Upper lobe of right lung (tissue), 1 donor: ENCODE measurements around the gene UBD. TPM values are rescaled to one million over a fixed set of nuclear protein-coding genes. Genes with fewer than 3 reads are reported as not detected.

ENCODE experiments used
- ATAC-seq: fragments of 200-7000 bp; cut with Tn5 transposase; one replicate; pipeline ENCODE4 v1.9.1; 2020; ENCODE audit warnings: mild to moderate bottlenecking, moderate library complexity
- DNase-seq: peaks from one replicate; pipeline ENCODE4 v3.0.0-alpha.2; 2020
- H3K27ac ChIP-seq: fragments of 200-600 bp; one replicate; pipeline ENCODE4 v1.8.0; 2022
- H3K27me3 ChIP-seq: fragments of 200-600 bp; one replicate; pipeline ENCODE4 v1.8.0; 2022; ENCODE audit warnings: mild to moderate bottlenecking
- H3K36me3 ChIP-seq: fragments of 200-600 bp; one replicate; pipeline ENCODE4 v1.8.0; 2022
- H3K4me1 ChIP-seq: fragments of 200-600 bp; one replicate; pipeline ENCODE4 v1.8.0; 2022
- H3K4me3 ChIP-seq: fragments of 200-600 bp; one replicate; pipeline ENCODE4 v1.8.0; 2022; ENCODE audit warnings: mild to moderate bottlenecking
- H3K9me3 ChIP-seq: fragments of 200-600 bp; one replicate; pipeline ENCODE4 v1.8.0; 2022
- intact Hi-C: fragments of 100-400 bp; cut with DNase I; formaldehyde crosslinking; loops from one replicate; pipeline ENCODE4 v1.11.0; 2022
- total RNA-seq: library from RNA; stranded (reverse); fragmentation: NEBNext Ultra II Directional; extraction: Animal tissue kit (Norgen Biotek cat#: 25700); gene quantifications from one replicate; pipeline ENCODE4 v1.2.1, GENCODE V29; 2021
- TF ChIP-seq, protein P1 (sequence below): fragments of 200-600 bp; IDR thresholded peaks from one replicate; pipeline ENCODE4 v1.8.0; 2022; ENCODE audit warnings: antibody characterized with exemption
- donor health status: DM: no; HTN: yes; CAD: no; lungs with severe emphysema.

Gene UBD
- total RNA-seq, 1 donor from 2014 or later: 1.1 TPM

DNA sequence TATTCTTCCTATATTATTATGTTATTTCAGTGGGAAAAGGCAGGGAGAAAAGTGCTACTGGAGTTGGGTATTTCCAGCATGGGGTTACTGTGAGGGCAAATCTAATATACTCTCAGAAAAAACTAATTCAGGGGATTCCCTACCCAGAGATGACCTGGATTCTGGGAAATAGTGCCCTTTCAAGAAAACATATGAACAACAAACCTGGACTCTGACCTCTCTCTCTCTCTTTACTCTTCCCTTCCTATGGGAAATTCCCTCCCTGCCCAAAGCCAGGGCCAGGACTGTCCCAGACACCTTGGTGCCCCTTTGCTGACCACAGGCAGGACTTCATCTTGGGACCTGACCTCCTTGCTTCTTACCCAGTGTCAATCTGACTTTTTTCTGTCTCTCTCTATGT lies 1.6 kb upstream of the UBD start:
- H3K27me3 ChIP-seq: peaks cover 15% of the 10 kb centered on the region
- H3K36me3 ChIP-seq: no peaks in the 10 kb centered on the region
- H3K4me3 ChIP-seq: no peak overlapping the region
- H3K4me1 ChIP-seq: no peaks in the 10 kb centered on the region
- intact Hi-C loops: no loop called here
- H3K27ac ChIP-seq: no peak overlapping the region
- no peaks in the 10 kb centered on the region for H3K9me3 ChIP-seq
- ATAC-seq (no peak), DNase-seq (no peak)
- TF ChIP-seq, protein P1, sequence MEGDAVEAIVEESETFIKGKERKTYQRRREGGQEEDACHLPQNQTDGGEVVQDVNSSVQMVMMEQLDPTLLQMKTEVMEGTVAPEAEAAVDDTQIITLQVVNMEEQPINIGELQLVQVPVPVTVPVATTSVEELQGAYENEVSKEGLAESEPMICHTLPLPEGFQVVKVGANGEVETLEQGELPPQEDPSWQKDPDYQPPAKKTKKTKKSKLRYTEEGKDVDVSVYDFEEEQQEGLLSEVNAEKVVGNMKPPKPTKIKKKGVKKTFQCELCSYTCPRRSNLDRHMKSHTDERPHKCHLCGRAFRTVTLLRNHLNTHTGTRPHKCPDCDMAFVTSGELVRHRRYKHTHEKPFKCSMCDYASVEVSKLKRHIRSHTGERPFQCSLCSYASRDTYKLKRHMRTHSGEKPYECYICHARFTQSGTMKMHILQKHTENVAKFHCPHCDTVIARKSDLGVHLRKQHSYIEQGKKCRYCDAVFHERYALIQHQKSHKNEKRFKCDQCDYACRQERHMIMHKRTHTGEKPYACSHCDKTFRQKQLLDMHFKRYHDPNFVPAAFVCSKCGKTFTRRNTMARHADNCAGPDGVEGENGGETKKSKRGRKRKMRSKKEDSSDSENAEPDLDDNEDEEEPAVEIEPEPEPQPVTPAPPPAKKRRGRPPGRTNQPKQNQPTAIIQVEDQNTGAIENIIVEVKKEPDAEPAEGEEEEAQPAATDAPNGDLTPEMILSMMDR: no peak

DNA sequence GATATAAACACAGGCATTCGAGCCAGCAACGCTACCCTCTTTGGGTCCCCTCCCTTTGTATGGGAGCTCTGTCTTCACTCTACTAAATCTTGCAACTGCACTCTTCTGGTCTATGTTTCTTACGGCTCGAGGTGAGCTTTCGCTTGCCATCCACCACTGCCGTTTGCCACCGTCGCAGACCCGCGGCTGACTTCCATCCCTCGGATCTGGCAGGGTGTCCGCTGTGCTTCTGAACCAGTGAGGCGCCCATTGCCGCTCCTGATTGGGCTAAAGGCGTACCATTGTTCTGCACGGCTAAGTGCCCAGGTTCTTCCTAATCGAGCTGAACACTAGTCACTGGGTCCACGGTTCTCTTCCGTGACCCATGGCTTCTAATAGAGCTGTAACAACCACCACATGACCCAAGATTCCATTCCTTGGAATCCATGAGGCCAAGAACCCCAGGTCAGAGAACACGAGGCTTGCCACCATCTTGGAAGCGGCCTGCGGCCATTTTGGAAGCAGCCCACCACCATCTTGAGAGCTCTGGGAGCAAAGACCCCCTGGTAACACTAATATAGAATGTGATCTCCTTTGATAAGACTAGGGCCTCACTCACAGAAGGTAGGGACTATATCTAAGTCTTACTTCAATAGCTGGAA lies 973 bp downstream of the UBD start:
- intact Hi-C loops: no loop called here
- peaks cover 40% of the 10 kb centered on the region for H3K27me3 ChIP-seq
- DNase-seq: no peak
- no peak for ATAC-seq
- no peak overlapping the region for H3K27ac ChIP-seq
- peaks cover 5% of the 10 kb centered on the region for H3K4me1 ChIP-seq
- H3K4me3 ChIP-seq: no peak overlapping the region
- H3K9me3 ChIP-seq: no peaks in the 10 kb centered on the region
- TF ChIP-seq, protein P1: no peak
- H3K36me3 ChIP-seq: no peaks in the 10 kb centered on the region

DNA sequence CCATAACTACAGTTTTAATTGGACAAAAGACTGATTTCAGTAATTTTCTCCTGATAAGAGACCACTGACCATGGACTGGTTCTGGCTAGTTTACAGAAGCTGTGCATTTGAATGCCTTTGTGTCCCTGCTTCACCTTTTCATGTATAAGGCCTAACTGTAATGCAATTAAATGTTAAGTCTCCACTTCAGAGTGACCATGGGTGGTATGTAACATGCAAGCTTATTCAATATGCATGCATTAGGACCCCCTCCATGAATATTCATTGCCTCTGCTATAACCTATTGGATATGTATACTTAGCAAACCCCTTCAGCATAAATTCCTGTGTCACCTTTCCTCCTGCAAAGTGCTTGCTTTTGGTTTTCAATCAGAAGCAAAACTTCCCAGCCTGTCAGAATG lies 2.2 kb downstream of the UBD start:
- no peak overlapping the region for H3K27ac ChIP-seq
- H3K36me3 ChIP-seq: no peaks in the 10 kb centered on the region
- TF ChIP-seq, protein P1: no peak
- no peak for ATAC-seq
- H3K9me3 ChIP-seq: no peaks in the 10 kb centered on the region
- intact Hi-C loops: no loop called here
- DNase-seq: no peak
- no peak overlapping the region for H3K4me3 ChIP-seq
- peaks cover 15% of the 10 kb centered on the region for H3K4me1 ChIP-seq
- peaks cover 43% of the 10 kb centered on the region for H3K27me3 ChIP-seq

DNA sequence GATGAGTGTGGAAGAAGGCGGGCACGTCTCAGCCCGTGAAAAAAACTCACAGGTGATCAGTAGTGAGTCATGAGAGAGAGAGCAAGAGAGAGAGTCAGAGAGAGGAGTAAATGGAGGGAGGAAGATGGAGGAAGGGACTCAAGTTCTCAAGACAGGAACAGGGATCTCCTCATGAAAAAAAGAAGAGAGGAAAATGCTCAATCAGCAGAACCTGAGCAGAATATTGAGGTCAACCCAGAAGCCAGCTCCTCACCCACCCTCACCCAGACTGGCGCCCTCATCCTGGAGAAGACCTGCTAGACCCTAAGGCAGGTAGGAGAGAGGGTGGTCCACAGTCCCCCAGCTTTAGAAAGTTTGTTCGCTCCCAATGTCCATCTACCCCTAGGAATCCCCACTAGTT lies 4.8 kb downstream of the UBD start:
- ATAC-seq (no peak), DNase-seq (no peak)
- H3K27me3 ChIP-seq: peaks cover 38% of the 10 kb centered on the region
- H3K36me3 ChIP-seq: no peaks in the 10 kb centered on the region
- no peak overlapping the region for H3K4me3 ChIP-seq
- H3K27ac ChIP-seq: no peak overlapping the region
- H3K4me1 ChIP-seq: peaks cover 15% of the 10 kb centered on the region
- intact Hi-C loops: no loop called here
- H3K9me3 ChIP-seq: no peaks in the 10 kb centered on the region
- TF ChIP-seq, protein P1: no peak

DNA sequence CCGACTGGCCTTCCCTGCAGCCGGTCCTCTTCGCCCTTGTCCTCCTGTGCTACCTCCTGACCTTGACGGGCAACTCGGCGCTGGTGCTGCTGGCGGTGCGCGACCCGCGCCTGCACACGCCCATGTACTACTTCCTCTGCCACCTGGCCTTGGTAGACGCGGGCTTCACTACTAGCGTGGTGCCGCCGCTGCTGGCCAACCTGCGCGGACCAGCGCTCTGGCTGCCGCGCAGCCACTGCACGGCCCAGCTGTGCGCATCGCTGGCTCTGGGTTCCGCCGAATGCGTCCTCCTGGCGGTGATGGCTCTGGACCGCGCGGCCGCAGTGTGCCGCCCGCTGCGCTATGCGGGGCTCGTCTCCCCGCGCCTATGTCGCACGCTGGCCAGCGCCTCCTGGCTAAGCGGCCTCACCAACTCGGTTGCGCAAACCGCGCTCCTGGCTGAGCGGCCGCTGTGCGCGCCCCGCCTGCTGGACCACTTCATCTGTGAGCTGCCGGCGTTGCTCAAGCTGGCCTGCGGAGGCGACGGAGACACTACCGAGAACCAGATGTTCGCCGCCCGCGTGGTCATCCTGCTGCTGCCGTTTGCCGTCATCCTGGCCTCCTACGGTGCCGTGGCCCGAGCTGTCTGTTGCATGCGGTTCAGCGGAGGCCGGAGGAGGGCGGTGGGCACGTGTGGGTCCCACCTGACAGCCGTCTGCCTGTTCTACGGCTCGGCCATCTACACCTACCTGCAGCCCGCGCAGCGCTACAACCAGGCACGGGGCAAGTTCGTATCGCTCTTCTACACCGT lies 6.1 kb downstream of the UBD start:
- intact Hi-C loops: no loop called here
- peak overlapping the region; percentile 13 for H3K27ac ChIP-seq
- H3K27me3 ChIP-seq: peaks cover 35% of the 10 kb centered on the region
- TF ChIP-seq, protein P1: no peak
- no peaks in the 10 kb centered on the region for H3K9me3 ChIP-seq
- DNase-seq: peak; percentile 91
- H3K36me3 ChIP-seq: no peaks in the 10 kb centered on the region
- ATAC-seq: peak; percentile 92
- peak overlapping the region; percentile 45 for H3K4me3 ChIP-seq
- H3K4me1 ChIP-seq: peaks cover 15% of the 10 kb centered on the region
